Prostate gland (tissue), 2 donors: ENCODE measurements around the gene GAB4.

ENCODE experiments used
- POLR2AphosphoS5 ChIP-seq: sonication (generic); formaldehyde crosslinking; IDR thresholded peaks from one replicate; pipeline ENCODE4 v1.6.1; 2017; ENCODE audit warnings: antibody characterized with exemption
- TF ChIP-seq, protein P1 (sequence below), 4 experiments: fragments of 200-600 bp in 2 of 4; fragments of 450-650 bp in 2 of 4; sonication (generic) in 2 of 4; IDR thresholded peaks; 1 replicate in 3 of 4; 2 replicates in 1 of 4; pipeline ENCODE4 v1.5.1; 2016 to 2019; ENCODE audit warnings: antibody characterized with exemption in 4 of 4, mild to moderate bottlenecking in 2 of 4, moderate library complexity in 2 of 4

DNA sequence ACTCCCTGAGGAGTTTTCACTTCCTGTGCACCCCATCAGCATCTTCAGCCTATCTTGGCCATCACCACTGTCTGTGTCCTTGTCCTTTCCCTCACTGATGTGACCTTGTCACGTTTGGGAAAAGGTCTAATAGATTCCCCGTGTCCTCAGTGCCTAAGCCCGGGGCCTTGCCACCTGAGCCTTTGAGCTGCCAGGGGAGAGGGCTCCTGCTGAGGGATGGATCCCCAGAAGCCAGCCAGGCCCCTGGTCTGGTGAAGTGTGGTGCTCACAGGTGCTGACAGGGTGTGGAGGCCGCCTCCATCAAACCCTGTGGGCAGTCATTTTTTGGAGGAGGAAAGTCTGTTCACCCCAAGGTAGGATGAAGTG, 47.2 kb downstream of the GAB4 start:
- TF ChIP-seq, protein P1, sequence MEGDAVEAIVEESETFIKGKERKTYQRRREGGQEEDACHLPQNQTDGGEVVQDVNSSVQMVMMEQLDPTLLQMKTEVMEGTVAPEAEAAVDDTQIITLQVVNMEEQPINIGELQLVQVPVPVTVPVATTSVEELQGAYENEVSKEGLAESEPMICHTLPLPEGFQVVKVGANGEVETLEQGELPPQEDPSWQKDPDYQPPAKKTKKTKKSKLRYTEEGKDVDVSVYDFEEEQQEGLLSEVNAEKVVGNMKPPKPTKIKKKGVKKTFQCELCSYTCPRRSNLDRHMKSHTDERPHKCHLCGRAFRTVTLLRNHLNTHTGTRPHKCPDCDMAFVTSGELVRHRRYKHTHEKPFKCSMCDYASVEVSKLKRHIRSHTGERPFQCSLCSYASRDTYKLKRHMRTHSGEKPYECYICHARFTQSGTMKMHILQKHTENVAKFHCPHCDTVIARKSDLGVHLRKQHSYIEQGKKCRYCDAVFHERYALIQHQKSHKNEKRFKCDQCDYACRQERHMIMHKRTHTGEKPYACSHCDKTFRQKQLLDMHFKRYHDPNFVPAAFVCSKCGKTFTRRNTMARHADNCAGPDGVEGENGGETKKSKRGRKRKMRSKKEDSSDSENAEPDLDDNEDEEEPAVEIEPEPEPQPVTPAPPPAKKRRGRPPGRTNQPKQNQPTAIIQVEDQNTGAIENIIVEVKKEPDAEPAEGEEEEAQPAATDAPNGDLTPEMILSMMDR (IDR thresholded peaks at IDR 0.05), result no peak
- no peak for TF ChIP-seq POLR2AphosphoS5
